ENCODE measurements around the gene ARHGAP18. TPM values are rescaled to one million over a fixed set of nuclear protein-coding genes. Genes with fewer than 3 reads are reported as not detected.

Gene ARHGAP18
- total and polyA plus RNA-seq, 2 of the 13 experiments (the other 11 are each of a cell fraction or from before 2014, with no cell fraction given), result 58.2 to 115 TPM

- no peaks in the 10 kb centered on the region for H4K20me1 ChIP-seq (ENCODE audit: insufficient read depth, low read length)
- no peaks in the 10 kb centered on the region for H3K27me3 ChIP-seq (ENCODE audit: control insufficient read depth in 1 of 2, insufficient read depth in 2 of 2, low read length in 2 of 2)
- H3K4me3 ChIP-seq (replicated peaks in 1 of 3; ENCODE audit: insufficient read depth in 1 of 3, low read depth in 2 of 3, low read length in 3 of 3), result no peak overlapping the region
- no peak overlapping the region for H3K27ac ChIP-seq (ENCODE audit: extremely low read length, insufficient read depth, low read length)
- peak; percentile 92 for ATAC-seq
- H3K4me2 ChIP-seq (ENCODE audit: low read depth, low read length), result no peak overlapping the region
- 93% methylated on average over 4 of the region's 4 CpGs for WGBS (ENCODE audit: low lambda C conversion rate)
- 0 out of 2 replicates have a peak, but pooled peaks have one; percentile 17 for TF ChIP-seq ZNF12 (CRISPR knock-in tag; IDR thresholded peaks at IDR 0.05)
- TF ChIP-seq CTCF (CRISPR knock-in tag; IDR thresholded peaks at IDR 0.05), result peak; percentile 67
- TF ChIP-seq ZZZ3 (CRISPR knock-in tag; IDR thresholded peaks at IDR 0.05; ENCODE audit: borderline replicate concordance), result no peak
- peak; percentile 66 for TF ChIP-seq RAD21 (CRISPR knock-in tag; IDR thresholded peaks at IDR 0.05)
- peak; percentile 59; the same call in 1 of the 2 replicates for TF ChIP-seq ZNF644 (CRISPR knock-in tag; IDR thresholded peaks at IDR 0.05; ENCODE audit: low read depth)
- TF ChIP-seq SMAD9 (CRISPR knock-in tag; IDR thresholded peaks at IDR 0.05), result no peak
- no peak for TF ChIP-seq MTA1 (CRISPR knock-in tag; IDR thresholded peaks at IDR 0.05; ENCODE audit: borderline replicate concordance)
- no peak for TF ChIP-seq ZSCAN30 (CRISPR knock-in tag; IDR thresholded peaks at IDR 0.05)
- TF ChIP-seq, protein P1, sequence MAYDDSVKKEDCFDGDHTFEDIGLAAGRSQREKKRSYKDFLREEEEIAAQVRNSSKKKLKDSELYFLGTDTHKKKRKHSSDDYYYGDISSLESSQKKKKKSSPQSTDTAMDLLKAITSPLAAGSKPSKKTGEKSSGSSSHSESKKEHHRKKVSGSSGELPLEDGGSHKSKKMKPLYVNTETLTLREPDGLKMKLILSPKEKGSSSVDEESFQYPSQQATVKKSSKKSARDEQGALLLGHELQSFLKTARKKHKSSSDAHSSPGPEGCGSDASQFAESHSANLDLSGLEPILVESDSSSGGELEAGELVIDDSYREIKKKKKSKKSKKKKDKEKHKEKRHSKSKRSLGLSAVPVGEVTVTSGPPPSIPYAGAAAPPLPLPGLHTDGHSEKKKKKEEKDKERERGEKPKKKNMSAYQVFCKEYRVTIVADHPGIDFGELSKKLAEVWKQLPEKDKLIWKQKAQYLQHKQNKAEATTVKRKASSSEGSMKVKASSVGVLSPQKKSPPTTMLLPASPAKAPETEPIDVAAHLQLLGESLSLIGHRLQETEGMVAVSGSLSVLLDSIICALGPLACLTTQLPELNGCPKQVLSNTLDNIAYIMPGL (CRISPR knock-in tag; IDR thresholded peaks at IDR 0.05; ENCODE audit: borderline replicate concordance in 1 of 2, low read depth in 1 of 2), result 0 out of 4 replicates have a peak, but pooled peaks of 1 of the 2 experiments have one; percentile 23
- no peak for TF ChIP-seq MEIS2 (CRISPR knock-in tag; IDR thresholded peaks at IDR 0.05)
- TF ChIP-seq ZNF619 (CRISPR knock-in tag; IDR thresholded peaks at IDR 0.05), result no peak
- no peak for TF ChIP-seq EP300 (IDR thresholded peaks at IDR 0.05; ENCODE audit: low read depth in 2 of 2, low read length in 2 of 2)
- no peak for TF ChIP-seq EP300 (CRISPR knock-in tag; IDR thresholded peaks at IDR 0.05; ENCODE audit: borderline replicate concordance)
- peak; percentile 76 for TF ChIP-seq SMC3 (IDR thresholded peaks at IDR 0.05; ENCODE audit: low read length)
- peak; percentile 78 for TF ChIP-seq STAG1 (CRISPR knock-in tag; IDR thresholded peaks at IDR 0.05)
- H3K79me2 ChIP-seq (ENCODE audit: insufficient read depth, low read length), result no peaks in the 10 kb centered on the region
- peaks cover 26 to 70% of the 10 kb centered on the region in 2 experiments for H3K36me3 ChIP-seq (replicated peaks in 1 of 2; ENCODE audit: control insufficient read depth in 1 of 2, insufficient read depth in 2 of 2, low read length in 2 of 2)
- FAIRE-seq, result peak; percentile 53
- in situ Hi-C loops (cut with HindIII; ENCODE audit: extremely low pct_ligation_motif_present, low pct_unique_long_range_greater_than_20kb), result no loop called here
- H3K9ac ChIP-seq (ENCODE audit: insufficient read depth, low read depth, low read length), result no peak overlapping the region
- ChIA-PET CTCF (ENCODE audit: low intra/inter-chr PET ratio, low total read pairs) (interaction anchor here (3.7 kb wide), 1 partner anchor 110 kb away, joined by 39 read pairs; no protein-coding TSS in a partner anchor), POLR2A (no interaction called here)
- no peaks in the 10 kb centered on the region for H3K9me3 ChIP-seq (ENCODE audit: low read length)
- DNase-seq (ENCODE audit: low spot score), result peak; percentile 58
- no peak overlapping the region for H2AFZ ChIP-seq (ENCODE audit: low read length)
- H3K4me1 ChIP-seq (ENCODE audit: insufficient read depth, low read length), result no peaks in the 10 kb centered on the region
- no TSS peak for BruUV-seq (replicated peaks)
- intact Hi-C loops (cut with micrococcal nuclease; ENCODE audit: unreplicated experiment), result loop anchor here (1.0 kb wide), 1 partner anchor 109 kb away; no protein-coding TSS in a partner anchor
Observed at GRCh38 chr6:129621252-129621651, 88.7 kb downstream of the ARHGAP18 start.
